GM21367 (cell line): ENCODE data around the gene CDH22.

ENCODE experiments used
- ATAC-seq: cut with Tn5 transposase; IDR thresholded peaks from one replicate; pipeline ENCODE4 v1.9.1; 2021; ENCODE audit not compliant: unreplicated experiment

Gene CDH22

GRCh38 chr20:46128310-46129151 is 179.8 kb downstream of the CDH22 start:
- no peak for ATAC-seq

GRCh38 chr20:46127396-46128010 is 180.8 kb downstream of the CDH22 start:
- ATAC-seq: no peak

GRCh38 chr20:46126440-46127056 is 181.8 kb downstream of the CDH22 start:
- no peak for ATAC-seq
